GM23338 (cell line): ENCODE data around the gene ERC2. TPM values are rescaled to one million over a fixed set of nuclear protein-coding genes. Genes with fewer than 3 reads are reported as not detected.

Experiments used
- ATAC-seq: fragments of 200-7000 bp; cut with Tn5 transposase; 3 replicates; pipeline ENCODE4 v1.9.1; 2020
- DNase-seq: peaks from one replicate; pipeline ENCODE4 v3.0.0-alpha.2; 2015; ENCODE audit warnings: low spot score
- H2AFZ ChIP-seq: fragments of 200-600 bp; sonication (generic); 2 replicates; pipeline ENCODE4 v1.8.0; 2016; ENCODE audit warnings: antibody characterized with exemption, mild to moderate bottlenecking, moderate library complexity
- H3F3A ChIP-seq: fragments of 200-600 bp; sonication (generic); replicated peaks from 2 replicates; pipeline ENCODE4 v1.8.0; 2017; ENCODE audit warnings: antibody characterized with exemption, mixed run types, low read depth
- H3K27ac ChIP-seq: fragments of 200-600 bp; sonication (generic); 2 replicates; pipeline ENCODE4 v1.6.1; 2016; ENCODE audit warnings: low read depth
- H3K27me3 ChIP-seq: fragments of 200-600 bp; sonication (generic); 2 replicates; pipeline ENCODE4 v1.8.0; 2016; ENCODE audit warnings: mild to moderate bottlenecking, mixed run types, moderate library complexity; ENCODE audit not compliant: insufficient read depth
- H3K36me3 ChIP-seq: fragments of 200-600 bp; sonication (generic); 2 replicates; pipeline ENCODE4 v1.8.0; 2016; ENCODE audit warnings: mild to moderate bottlenecking; ENCODE audit not compliant: insufficient read depth
- H3K4me1 ChIP-seq: fragments of 200-600 bp; sonication (generic); 2 replicates; pipeline ENCODE4 v1.8.0; 2016; ENCODE audit warnings: mild to moderate bottlenecking, moderate library complexity; ENCODE audit not compliant: insufficient read depth
- H3K4me2 ChIP-seq: fragments of 200-600 bp; sonication (generic); 2 replicates; pipeline ENCODE4 v1.7.1; 2017; ENCODE audit warnings: mixed run types
- H3K4me3 ChIP-seq: fragments of 200-600 bp; sonication (generic); 2 replicates; pipeline ENCODE4 v1.6.1; 2016; ENCODE audit warnings: mixed run types
- H3K79me2 ChIP-seq: fragments of 200-600 bp; sonication (generic); replicated peaks from 2 replicates; pipeline ENCODE4 v1.8.0; 2017; ENCODE audit warnings: mild to moderate bottlenecking; ENCODE audit not compliant: insufficient read depth
- H3K9me2 ChIP-seq: fragments of 200-600 bp; sonication (generic); 2 replicates; pipeline ENCODE4 v1.8.0; 2017; ENCODE audit not compliant: insufficient read depth
- H4K20me1 ChIP-seq: fragments of 200-600 bp; sonication (generic); replicated peaks from 2 replicates; pipeline ENCODE4 v1.8.0; 2017; ENCODE audit warnings: mild to moderate bottlenecking; ENCODE audit not compliant: insufficient read depth
- H3K27ac Mint-ChIP-seq: 2 replicates; pipeline ENCODE4 v1.8.0; 2020; ENCODE audit warnings: inconsistent platforms, mild to moderate bottlenecking, moderate library complexity, mixed read lengths
- H3K27me3 Mint-ChIP-seq: 3 replicates; pipeline ENCODE4 v1.8.0; 2022; ENCODE audit warnings: low read depth, mild to moderate bottlenecking, moderate library complexity, mixed read lengths, inconsistent platforms; ENCODE audit not compliant: insufficient read depth, poor library complexity
- H3K36me3 Mint-ChIP-seq: 3 replicates; pipeline ENCODE4 v1.8.0; 2021; ENCODE audit warnings: low read depth, mild to moderate bottlenecking, inconsistent platforms, moderate library complexity, mixed read lengths
- H3K4me1 Mint-ChIP-seq: 3 replicates; pipeline ENCODE4 v1.8.0; 2020; ENCODE audit warnings: mild to moderate bottlenecking, inconsistent platforms, mixed read lengths
- H3K4me3 Mint-ChIP-seq: 3 replicates; pipeline ENCODE4 v1.8.0; 2021; ENCODE audit warnings: moderate library complexity, mild to moderate bottlenecking, inconsistent platforms, mixed read lengths
- H3K9me3 Mint-ChIP-seq: 3 replicates; pipeline ENCODE4 v1.8.0; 2020; ENCODE audit warnings: moderate library complexity, mild to moderate bottlenecking, inconsistent platforms, mixed read lengths
- CREB1 ChIP-seq: fragments of 250-450 bp; sonication (Bioruptor Pico); IDR thresholded peaks from 2 replicates; pipeline ENCODE4 v1.5.0; 2020; ENCODE audit warnings: low read depth, mild to moderate bottlenecking, moderate library complexity
- EZH2phosphoT487 ChIP-seq: fragments of 200-600 bp; sonication (generic); IDR thresholded peaks from one replicate; pipeline ENCODE4 v1.8.1; 2018; ENCODE audit warnings: antibody characterized with exemption; ENCODE audit not compliant: unreplicated experiment
- JUNB ChIP-seq: IDR thresholded peaks from one replicate; pipeline ENCODE4 v1.6.1; 2016; ENCODE audit warnings: antibody characterized with exemption; ENCODE audit not compliant: unreplicated experiment
- ZNF114 ChIP-seq: fragments of 250-450 bp; sonication (Bioruptor Pico); IDR thresholded peaks from 2 replicates; pipeline ENCODE4 v1.5.0; 2020; ENCODE audit warnings: mild to moderate bottlenecking, moderate library complexity
- ZNF331 ChIP-seq: fragments of 250-450 bp; sonication (Bioruptor Pico); IDR thresholded peaks from 2 replicates; pipeline ENCODE4 v1.5.0; 2020; ENCODE audit warnings: low read depth, mild to moderate bottlenecking, moderate library complexity
- polyA plus RNA-seq: library from polyadenylated mRNA; unstranded; fragments of >200 nt; fragmentation: Nextera tagmentation; extraction: Ambion mirVana; gene quantifications from 2 replicates; pipeline ENCODE4 v1.2.1, GENCODE V29; 2016
- total RNA-seq: library from RNA; depleted of rRNA; stranded (reverse); fragments of >200 nt; shearing (Covaris generic); gene quantifications from 2 replicates; pipeline ENCODE4 v1.2.3, GENCODE V29; 2014
- TF ChIP-seq, protein P1 (sequence below): fragments of 250-450 bp; sonication (Bioruptor Pico); IDR thresholded peaks from 2 replicates; pipeline ENCODE4 v1.5.0; 2020; ENCODE audit warnings: mild to moderate bottlenecking, moderate library complexity
- TF ChIP-seq, protein P2 (sequence below): IDR thresholded peaks from one replicate; pipeline ENCODE4 v1.6.1; 2018; ENCODE audit warnings: antibody characterized with exemption; ENCODE audit not compliant: unreplicated experiment

The ERC2 gene
- total and polyA plus RNA-seq, 2 experiments from 2014 or later, result 11.8 to 13.7 TPM

DNA sequence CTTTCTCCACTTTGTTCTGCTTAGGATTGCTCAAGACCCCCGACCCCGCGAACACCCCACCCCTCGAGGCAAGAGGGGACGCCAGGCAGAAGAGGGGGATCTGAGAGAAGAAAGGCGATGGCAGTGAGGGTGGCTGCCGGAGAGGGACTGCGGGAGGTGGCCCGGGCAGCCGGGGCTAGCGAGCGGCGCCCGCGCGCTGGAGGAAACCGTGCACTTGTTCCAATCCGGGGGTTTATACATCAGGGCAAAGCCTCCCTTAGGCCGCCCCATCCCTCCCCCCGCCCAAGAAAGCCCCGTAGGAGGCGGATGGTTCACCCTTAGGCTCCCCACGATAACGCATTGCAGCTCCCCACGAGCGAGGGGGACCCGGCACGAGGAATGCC, 475 bp downstream of the ERC2 start:
- TF ChIP-seq JUNB, result no peak
- no peak for TF ChIP-seq ZNF114
- no peak for TF ChIP-seq EZH2phosphoT487
- TF ChIP-seq, protein P1, sequence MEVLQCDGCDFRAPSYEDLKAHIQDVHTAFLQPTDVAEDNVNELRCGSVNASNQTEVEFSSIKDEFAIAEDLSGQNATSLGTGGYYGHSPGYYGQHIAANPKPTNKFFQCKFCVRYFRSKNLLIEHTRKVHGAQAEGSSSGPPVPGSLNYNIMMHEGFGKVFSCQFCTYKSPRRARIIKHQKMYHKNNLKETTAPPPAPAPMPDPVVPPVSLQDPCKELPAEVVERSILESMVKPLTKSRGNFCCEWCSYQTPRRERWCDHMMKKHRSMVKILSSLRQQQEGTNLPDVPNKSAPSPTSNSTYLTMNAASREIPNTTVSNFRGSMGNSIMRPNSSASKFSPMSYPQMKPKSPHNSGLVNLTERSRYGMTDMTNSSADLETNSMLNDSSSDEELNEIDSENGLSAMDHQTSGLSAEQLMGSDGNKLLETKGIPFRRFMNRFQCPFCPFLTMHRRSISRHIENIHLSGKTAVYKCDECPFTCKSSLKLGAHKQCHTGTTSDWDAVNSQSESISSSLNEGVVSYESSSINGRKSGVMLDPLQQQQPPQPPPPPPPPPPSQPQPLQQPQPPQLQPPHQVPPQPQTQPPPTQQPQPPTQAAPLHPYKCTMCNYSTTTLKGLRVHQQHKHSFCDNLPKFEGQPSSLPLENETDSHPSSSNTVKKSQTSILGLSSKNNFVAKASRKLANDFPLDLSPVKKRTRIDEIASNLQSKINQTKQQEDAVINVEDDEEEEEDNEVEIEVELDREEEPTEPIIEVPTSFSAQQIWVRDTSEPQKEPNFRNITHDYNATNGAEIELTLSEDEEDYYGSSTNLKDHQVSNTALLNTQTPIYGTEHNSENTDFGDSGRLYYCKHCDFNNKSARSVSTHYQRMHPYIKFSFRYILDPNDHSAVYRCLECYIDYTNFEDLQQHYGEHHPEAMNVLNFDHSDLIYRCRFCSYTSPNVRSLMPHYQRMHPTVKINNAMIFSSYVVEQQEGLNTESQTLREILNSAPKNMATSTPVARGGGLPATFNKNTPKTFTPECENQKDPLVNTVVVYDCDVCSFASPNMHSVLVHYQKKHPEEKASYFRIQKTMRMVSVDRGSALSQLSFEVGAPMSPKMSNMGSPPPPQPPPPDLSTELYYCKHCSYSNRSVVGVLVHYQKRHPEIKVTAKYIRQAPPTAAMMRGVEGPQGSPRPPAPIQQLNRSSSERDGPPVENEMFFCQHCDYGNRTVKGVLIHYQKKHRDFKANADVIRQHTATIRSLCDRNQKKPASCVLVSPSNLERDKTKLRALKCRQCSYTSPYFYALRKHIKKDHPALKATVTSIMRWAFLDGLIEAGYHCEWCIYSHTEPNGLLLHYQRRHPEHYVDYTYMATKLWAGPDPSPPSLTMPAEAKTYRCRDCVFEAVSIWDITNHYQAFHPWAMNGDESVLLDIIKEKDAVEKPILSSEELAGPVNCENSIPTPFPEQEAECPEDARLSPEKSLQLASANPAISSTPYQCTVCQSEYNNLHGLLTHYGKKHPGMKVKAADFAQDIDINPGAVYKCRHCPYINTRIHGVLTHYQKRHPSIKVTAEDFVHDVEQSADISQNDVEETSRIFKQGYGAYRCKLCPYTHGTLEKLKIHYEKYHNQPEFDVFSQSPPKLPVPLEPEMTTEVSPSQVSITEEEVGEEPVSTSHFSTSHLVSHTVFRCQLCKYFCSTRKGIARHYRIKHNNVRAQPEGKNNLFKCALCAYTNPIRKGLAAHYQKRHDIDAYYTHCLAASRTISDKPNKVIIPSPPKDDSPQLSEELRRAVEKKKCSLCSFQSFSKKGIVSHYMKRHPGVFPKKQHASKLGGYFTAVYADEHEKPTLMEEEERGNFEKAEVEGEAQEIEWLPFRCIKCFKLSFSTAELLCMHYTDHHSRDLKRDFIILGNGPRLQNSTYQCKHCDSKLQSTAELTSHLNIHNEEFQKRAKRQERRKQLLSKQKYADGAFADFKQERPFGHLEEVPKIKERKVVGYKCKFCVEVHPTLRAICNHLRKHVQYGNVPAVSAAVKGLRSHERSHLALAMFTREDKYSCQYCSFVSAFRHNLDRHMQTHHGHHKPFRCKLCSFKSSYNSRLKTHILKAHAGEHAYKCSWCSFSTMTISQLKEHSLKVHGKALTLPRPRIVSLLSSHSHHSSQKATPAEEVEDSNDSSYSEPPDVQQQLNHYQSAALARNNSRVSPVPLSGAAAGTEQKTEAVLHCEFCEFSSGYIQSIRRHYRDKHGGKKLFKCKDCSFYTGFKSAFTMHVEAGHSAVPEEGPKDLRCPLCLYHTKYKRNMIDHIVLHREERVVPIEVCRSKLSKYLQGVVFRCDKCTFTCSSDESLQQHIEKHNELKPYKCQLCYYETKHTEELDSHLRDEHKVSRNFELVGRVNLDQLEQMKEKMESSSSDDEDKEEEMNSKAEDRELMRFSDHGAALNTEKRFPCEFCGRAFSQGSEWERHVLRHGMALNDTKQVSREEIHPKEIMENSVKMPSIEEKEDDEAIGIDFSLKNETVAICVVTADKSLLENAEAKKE, result no peak
- TF ChIP-seq, protein P2, sequence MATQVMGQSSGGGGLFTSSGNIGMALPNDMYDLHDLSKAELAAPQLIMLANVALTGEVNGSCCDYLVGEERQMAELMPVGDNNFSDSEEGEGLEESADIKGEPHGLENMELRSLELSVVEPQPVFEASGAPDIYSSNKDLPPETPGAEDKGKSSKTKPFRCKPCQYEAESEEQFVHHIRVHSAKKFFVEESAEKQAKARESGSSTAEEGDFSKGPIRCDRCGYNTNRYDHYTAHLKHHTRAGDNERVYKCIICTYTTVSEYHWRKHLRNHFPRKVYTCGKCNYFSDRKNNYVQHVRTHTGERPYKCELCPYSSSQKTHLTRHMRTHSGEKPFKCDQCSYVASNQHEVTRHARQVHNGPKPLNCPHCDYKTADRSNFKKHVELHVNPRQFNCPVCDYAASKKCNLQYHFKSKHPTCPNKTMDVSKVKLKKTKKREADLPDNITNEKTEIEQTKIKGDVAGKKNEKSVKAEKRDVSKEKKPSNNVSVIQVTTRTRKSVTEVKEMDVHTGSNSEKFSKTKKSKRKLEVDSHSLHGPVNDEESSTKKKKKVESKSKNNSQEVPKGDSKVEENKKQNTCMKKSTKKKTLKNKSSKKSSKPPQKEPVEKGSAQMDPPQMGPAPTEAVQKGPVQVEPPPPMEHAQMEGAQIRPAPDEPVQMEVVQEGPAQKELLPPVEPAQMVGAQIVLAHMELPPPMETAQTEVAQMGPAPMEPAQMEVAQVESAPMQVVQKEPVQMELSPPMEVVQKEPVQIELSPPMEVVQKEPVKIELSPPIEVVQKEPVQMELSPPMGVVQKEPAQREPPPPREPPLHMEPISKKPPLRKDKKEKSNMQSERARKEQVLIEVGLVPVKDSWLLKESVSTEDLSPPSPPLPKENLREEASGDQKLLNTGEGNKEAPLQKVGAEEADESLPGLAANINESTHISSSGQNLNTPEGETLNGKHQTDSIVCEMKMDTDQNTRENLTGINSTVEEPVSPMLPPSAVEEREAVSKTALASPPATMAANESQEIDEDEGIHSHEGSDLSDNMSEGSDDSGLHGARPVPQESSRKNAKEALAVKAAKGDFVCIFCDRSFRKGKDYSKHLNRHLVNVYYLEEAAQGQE, result no peak
- TF ChIP-seq CREB1 (CRISPR knock-in tag), result no peak
- TF ChIP-seq ZNF331 (CRISPR knock-in tag), result no peak
- Histone ChIP-seq H3K27ac (peak overlapping the region; percentile 81; the same call in 1 of the 2 replicates), H3K27me3 (no peaks in the 10 kb centered on the region), H3K36me3 (no peaks in the 10 kb centered on the region), H3K4me2 (peak overlapping the region; percentile 85), H3K4me3 (peak overlapping the region; percentile 74), H3F3A (0 out of 2 replicates have a peak, but pooled peaks cover 5% of the 10 kb centered on the region), H3K9me2 (0 out of 2 replicates have a peak, but pooled peaks cover 5% of the 10 kb centered on the region), H2AFZ (peak overlapping the region; percentile 14), H4K20me1 (peaks cover 3% of the 10 kb centered on the region; the same call in 1 of the 2 replicates), H3K79me2 (peaks cover 39% of the 10 kb centered on the region), H3K4me1 (no peaks in the 10 kb centered on the region)
- DNase-seq, result peak; percentile 53
- H3K4me1 Mint-ChIP-seq, result peaks cover 14% of the 10 kb centered on the region
- ATAC-seq, result peak; percentile 61
- H3K27me3 Mint-ChIP-seq, result peaks cover 2% of the 10 kb centered on the region
- no peaks in the 10 kb centered on the region; the same call in 2 of the 3 replicates for H3K36me3 Mint-ChIP-seq
- H3K9me3 Mint-ChIP-seq, result no peaks in the 10 kb centered on the region
- no peak overlapping the region for H3K27ac Mint-ChIP-seq
- H3K4me3 Mint-ChIP-seq, result peak overlapping the region; percentile 96
